Left renal cortex interstitium (tissue), 4 donors: ENCODE results near the gene TM4SF4. TPM values are rescaled to one million over a fixed set of nuclear protein-coding genes. Genes with fewer than 3 reads are reported as not detected.

Experiments
- DNase-seq, 4 donors: peaks; one replicate each; pipeline ENCODE4 v3.0.0-alpha.2; 2013; ENCODE audit warnings: low read depth in 4 of 4, low spot score in 2 of 4, missing footprints in 1 of 4
- polyA plus RNA-seq, 4 donors: library from polyadenylated mRNA; unstranded; fragments of 120-200 nt; gene quantifications; one replicate each; pipeline ENCODE4 v1.2.1, GENCODE V29; 2013; ENCODE audit not compliant: insufficient read length in 4 of 4

Gene TM4SF4
- polyA plus RNA-seq, 4 donors = 1.4 to 5.2 (median 2.2) TPM

DNA sequence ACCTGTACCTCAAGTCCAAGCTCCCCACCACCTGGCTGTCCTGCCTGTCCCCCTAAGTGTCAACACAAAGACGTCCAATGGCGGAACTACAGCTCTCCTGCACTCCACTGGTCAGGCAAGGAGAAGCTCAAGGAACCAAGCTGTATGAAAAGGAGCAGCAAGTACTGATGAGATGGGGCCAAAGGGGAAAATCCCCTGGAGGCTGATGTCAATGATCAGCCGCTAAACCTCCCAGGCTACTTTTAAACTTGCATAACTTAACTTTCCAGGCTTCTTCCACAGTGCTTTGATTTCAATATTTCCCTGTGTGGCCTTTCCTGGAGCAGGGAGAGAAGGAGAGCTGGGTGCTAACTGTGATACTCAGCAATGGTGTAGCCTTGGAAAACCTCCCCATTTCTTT is 35.0 kb downstream of the TM4SF4 start:
- DNase-seq = no peak

DNA sequence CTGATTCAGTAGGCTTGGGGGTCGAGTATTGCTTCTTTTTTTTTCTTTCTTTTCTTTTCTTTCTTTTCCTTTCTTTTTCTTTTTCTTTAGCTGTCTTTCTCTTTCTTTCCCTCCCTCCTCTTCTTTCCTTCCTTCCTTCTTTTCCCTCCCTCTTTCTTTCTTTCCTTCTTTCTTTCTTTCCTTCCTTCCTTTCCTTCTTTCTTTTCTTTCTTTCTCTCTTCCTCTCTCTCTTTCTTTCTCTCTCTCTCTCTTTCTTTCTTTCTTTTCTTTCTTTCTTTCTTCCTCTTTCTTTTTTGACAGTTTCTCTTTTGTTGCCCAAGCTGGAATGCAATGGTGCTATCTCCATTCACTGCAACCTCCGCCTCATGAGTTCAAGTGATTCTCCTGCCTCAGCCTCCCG is 36.0 kb downstream of the TM4SF4 start:
- no peak for DNase-seq

DNA sequence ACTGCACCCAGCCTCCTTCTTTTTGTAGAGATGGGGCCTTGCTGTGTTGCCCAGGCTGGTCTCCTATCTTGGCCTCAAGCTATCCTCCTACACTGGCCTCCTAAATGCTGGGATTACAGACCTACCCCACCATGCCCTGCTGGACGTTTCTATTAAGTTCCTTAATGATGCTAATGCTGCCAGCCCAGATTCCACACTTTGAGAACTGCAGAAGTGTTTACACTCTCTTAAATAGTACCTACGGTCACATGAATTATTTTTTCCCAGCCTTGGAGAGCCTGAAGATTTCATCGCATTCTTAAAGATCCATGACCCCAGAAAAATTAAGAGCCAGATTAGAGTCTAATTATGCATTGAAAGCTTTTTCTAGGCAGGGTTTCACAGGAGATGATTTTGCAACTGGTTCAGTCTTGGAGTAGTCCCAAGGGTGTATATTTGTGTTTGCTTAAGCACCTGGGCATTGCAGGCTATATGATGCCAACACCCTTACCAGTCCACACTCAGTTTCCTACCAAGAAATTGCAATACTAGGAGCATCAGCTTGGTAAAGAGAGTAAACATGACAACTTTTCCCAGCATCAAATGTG is 36.6 kb downstream of the TM4SF4 start:
- no peak for DNase-seq

DNA sequence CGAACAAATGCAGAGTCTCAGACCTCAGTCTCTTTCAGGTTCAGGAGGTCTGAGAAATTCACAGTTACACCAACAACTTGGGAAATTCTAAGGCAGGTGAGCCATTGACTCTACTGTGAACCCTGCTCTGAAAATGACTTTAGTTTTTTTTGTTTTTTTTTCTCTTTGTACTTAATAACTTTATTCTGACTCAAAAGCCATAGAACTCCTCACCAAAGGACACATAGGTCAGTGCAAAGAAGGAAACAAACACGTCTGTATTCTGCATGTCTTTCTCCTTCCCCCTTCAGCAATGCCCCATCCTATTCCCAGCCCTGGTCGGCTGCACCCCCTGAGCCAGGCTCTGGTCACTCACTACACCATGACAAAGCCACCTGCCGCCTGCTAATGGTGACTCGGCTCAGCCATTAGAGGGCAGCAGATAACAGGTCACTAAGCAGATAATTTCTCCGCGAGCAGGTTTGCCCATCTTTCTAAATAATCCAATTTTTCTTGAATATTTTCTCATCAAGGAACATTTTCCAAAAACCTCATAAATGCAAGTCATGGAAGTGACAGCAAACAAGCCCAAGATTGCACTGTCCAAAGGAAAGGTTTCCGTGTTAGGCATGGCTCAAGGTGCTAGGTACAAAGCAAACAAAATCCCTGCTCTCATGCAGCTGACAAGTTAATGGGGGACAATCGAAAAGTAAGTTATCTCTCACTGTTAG is 37.7 kb downstream of the TM4SF4 start:
- peak in 2 of 4 donors; percentile 26 to 50 for DNase-seq

DNA sequence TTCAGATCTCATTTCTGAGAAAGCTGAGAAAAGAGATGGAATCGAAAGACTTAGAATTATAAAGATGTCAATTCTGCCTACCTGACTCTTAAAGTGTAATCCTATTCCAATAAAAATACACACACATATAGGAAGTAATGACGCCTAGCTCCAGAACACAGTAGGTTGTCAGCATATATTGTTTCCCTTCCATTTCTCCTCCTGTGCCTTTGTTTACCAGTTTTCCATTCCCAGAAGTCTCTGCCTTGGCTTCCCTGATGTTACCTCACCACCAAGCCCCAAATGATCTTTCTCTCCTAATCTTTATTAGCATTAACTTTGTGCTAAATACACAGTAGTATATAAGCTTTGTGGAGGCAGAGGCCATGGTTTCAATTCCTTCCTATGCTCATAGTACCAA is 40.0 kb downstream of the TM4SF4 start:
- DNase-seq = no peak

DNA sequence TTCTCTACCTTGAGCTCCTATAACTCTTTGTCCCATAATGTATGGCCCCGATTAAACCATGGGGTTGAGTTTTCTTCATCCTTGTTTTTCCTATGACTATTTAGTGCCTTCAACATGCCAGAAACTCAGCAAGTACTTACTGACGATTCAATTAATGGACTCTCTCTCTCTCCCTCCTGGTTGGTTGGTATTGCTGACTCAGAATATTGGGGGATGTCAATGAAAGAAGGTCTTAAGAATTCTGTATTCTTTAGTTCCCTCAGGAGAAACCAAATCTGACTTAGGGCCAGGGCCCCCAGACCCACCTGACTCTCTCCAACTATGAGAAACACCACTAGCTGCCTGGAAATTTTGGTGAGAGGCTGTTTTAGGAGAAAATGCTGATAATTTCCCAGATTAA is 40.8 kb downstream of the TM4SF4 start:
- no peak for DNase-seq

DNA sequence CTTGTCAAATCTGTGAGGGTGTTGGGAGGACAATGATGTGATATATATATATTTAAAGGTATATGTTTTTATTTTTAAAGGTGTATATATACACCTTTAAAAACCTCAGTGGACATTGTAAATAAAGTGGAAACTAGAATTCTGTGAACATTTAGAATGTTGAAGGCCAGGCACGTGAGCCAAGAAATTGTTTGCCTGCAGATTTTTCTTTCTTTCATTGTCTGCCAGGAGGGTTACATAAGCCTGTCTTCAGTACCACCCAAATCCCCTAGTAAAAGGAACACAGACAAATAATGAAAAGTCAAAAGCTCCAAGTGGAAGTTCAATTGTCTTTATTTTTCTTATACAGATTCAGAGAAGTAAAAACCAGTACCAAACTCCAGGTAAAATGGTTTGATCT is 42.4 kb downstream of the TM4SF4 start:
- DNase-seq = no peak

DNA sequence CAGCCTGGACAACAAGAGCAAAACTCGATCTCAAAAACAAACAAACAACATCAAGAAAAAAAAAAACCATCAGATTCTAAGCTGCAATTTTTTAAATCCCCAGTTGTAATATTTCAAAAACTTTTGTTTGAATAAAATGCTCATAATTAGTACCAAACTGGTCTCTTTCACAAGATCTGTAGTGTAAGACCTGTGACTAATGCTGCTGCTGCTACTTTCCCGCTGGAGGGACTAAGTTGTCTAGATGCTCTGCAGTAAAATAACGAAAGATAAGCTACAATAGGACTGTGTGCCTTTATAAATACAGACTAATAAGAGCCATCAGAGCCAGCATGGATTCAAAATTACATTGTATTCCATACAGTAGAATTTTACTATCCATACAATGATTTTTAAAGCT is 45.4 kb downstream of the TM4SF4 start:
- no peak for DNase-seq

DNA sequence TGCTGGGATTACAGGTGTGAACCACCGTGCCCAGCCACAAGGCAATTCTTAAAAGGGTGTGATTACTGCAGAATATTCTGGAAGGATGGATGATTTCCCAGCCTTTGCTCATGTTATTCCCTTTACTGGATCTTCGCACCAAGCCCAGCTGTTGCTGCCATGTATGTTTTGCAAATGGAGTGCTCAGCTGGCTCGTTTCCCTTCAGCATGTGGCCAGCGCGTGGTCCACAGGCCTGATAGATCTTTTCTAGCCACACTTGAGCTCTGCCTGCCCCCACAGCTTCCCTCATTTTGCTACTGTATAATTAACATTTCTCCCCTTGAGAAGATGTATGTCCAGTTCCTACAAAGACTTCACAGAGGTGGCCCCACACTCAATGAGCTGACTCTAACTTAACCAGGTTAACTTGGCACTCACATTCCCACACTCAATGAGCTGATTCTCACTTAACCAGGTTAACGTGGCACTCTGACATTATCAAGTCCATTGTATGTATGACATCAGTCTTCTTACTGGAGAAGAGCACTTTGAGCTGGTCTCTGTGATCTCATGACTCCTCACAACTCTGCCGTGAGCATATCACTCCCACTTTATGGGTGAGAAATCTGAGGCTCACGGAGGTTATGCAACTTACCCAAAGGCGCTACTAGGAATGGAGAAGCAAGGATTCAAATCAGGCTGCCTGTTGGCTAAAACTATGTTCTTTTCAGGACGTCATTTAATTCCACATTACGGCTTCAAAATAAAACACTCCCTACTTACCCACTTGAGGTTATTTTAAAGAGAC is 49.2 kb downstream of the TM4SF4 start:
- no peak for DNase-seq

DNA sequence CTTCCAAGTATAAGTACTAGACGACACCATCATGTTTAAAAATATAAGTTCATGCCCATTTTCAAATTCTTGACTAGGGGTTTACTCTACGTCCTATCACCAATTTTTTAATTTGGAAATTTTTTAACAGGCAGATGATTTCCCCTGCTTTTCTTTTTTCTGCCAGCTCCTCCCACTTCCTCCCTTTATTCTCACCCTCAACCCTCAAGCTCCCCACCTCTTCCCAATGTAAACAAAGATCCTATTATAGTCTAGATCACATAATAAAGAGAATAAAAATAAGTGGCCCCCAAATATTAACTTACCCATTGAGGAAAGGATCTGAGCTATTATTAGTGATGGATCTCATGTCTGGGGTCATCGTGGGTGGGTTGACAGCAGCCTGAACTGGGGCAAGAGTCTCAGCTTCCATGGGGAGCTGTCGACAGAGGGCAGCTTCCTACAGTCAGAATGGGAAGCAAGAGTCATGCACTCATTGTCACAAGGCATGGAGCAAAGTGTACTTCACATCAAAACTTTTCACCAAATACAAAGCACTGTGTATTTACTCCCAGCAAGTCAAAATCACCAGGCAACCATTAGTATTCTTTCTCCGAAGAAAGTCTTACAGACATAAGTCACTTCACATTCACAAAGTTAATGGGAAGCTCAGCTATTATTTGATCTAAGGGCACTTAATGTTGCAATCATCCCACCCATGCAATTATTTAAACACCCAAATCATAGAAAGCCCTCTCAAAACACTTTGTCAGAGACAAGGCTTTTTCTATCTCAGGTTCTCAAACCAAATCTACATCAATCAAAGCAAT is 53.2 kb downstream of the TM4SF4 start:
- DNase-seq = no peak

DNA sequence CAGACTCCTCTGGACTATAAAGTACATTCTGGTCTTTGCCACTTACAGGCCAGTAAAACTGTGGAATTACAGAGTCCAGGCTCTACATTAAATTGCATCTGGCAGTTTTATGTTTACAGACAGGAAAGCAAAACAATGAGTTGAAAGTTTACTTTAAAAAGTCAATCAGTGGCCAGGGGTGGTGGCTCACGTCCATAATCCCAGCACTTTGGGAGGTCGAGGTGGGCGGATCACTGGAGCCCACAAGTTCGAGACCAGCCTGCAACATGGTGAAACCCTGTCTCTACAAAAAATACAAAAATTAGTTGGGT is 53.8 kb downstream of the TM4SF4 start:
- no peak for DNase-seq

DNA sequence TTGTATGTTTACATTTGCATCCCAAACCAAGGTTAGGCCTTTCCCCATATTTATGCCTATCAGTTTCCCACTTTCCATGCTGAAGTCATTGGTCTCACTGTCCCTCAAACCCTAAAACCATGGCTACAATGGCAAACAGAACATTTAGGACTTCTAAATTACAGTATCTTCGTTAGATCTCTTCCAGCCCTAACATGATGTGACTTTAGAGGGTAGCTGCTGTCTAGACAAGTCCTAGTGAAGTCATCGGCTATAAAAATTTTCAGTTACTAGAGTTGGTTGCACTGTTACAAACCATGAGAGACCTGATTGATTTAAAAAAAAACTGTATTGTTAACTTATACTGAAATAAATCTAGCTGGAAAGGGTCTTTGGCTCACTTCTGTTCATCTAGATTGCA is 54.6 kb downstream of the TM4SF4 start:
- no peak for DNase-seq

DNA sequence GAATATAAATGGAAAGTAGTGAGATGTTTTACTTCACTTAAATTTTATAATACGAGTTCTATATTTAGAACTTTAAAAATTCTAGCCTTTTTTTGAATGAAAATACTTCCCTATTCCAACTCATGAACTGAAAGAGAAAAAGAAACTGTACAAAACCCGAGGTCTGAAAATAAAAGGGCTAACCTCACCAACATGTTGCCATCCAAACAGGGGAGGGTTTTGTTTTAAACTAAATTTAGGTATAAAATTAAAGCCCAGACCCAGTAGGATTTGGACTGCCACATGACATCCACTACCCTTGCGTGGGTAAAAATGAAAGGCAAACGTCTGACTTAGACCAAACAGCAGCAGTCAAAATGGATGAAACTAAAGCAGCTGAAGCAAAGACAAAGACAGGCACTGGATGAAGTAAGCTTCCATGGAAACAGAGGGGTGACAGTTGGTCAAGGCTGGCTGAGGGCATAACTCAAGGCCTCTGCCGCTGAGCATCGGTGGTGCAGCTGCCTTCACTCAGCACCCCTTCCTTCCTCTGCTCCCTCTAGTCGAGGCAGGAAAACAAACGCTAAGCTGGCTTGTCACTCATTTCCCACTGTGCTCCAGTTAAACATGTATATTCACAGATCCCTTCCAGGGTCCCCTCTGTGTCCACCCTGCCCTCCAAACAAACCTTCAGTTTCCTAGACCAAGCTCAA is 58.1 kb downstream of the TM4SF4 start:
- no peak for DNase-seq

DNA sequence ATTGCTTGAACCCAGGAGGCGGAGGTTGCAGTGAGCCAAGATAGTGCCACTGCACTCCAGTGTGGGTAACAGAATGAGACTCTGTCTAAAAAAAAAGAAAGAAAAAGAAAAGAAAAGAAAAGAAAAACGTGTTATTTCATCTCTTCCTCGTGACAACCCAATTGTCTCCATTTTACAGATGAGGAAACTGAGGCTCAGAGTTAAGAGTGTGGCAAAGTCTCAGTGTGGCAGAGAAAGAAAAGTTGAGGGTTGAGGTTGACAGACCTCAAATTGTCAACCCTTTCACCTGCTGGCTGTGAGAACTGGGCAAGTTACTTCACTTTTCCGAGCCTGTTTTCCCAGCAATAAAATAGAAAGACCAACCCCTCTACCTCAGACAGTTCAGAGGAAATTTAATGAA is 59.6 kb downstream of the TM4SF4 start:
- DNase-seq = no peak

DNA sequence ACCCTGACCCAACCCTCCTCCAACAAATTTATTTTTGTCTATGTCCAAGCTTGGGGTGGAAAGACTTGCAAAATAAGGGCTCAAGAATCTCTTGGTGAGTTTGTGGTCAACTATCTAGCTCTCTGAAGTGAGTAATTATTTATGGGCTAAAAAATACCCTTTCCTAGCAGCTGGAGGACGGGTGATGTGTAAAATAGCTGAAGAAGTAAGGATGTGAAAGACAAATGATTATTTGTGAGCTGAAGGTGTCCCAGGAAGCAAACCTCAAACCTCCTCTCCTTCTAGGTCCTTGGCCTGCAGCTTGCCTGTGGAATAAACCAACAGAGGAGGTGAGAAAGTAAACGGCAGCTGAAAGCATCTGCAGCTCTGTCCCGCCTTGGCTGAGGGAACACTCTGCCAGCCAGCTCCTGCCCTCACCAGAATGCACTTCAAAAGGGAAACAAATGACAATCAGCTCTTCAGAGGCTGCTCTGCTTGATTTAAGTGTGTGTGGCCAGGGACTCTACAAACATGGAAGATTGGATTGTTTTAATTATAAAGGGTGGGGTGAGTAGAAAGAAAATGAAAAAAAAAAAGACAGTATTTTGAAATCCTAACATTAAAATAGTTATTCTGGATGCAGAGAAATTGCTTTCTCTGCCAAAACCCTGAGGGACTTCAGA is 60.3 kb downstream of the TM4SF4 start:
- no peak for DNase-seq

DNA sequence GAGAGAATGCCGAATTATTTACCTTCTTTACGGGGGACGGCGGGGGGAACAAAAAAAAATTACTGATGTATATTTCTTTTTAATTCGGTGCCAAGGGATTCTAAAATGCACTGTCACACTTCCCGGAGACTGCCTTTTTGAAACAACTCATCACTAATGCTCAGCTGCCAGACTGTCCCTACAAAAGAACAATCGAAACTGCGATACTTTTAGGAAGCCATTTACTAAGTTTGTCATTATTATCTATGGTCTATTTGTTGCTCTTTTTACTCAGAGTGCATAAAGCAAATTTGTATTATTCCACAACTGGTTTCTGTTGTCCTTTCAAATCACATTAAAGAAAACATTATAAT is 60.8 kb downstream of the TM4SF4 start:
- DNase-seq = no peak

DNA sequence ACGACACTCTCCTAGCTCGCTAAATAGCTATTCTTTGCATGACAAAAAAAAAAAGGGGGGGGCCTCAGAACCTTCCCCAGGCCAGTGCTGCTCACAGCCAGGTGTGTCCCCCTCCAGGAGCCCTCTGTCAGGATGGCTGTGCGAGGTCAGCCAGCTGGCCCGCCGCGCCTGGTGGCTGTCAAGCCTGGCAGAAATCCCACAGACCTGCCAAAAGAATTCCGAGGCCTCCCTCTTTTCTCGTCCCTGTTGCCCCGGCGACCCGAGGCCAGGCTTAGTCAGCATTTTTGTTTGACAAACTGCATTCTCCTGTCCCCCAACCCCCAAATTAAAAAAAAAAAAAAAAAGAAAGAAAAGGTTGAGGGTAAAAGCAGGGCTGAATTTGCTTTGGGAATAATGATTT is 61.9 kb downstream of the TM4SF4 start:
- DNase-seq = no peak

DNA sequence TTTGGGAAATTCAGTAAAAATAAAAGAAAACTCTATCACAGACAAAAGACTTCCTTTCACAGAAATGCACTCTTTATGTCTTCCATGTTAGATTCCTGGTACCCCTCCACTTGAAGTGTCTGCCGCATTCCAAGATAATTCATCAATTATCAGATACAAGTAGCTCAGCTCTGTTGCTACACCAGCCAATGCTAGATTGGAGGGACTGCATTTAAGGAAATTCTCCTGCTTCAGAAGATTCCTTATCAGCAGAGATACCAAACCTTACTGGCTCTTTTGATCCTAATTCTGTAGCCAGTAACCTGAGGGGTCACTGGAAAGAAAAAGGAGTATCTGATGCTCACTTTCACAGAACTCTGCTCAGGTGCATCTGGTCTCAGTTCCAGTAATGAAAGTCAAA is 63.9 kb downstream of the TM4SF4 start:
- no peak for DNase-seq

DNA sequence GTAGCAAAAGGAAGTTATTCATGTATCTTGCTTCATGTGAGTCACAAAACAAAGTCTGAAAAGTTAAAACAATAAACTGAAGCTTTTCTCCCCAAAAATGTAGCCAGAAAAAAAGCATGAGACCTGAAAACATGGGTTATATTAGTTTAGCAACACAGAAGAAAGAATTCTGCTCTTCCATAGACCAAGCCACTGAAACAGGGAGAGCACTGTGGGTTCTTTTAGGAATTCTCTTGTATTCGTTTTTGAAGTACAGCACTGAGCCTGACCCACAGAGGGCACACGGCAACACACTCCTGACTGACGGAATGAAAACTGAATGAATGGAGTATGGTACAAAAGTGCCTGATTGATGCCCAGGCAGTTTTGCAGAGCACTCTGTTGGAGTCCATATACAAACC is 66.6 kb downstream of the TM4SF4 start:
- no peak for DNase-seq
